Jurkat, Clone E6-1 (cell line): ENCODE measurements around the gene TTYH3.

ENCODE experiments used
- DNase-seq: peaks from one replicate; pipeline ENCODE4 v3.0.0-alpha.2; 2011; ENCODE audit warnings: low read depth, low spot score
- H3K4me3 ChIP-seq: 2 replicates; pipeline ENCODE4 v1.5.1; 2011; ENCODE audit warnings: mild to moderate bottlenecking, low read length, control low read depth, moderate library complexity

Gene TTYH3

DNA sequence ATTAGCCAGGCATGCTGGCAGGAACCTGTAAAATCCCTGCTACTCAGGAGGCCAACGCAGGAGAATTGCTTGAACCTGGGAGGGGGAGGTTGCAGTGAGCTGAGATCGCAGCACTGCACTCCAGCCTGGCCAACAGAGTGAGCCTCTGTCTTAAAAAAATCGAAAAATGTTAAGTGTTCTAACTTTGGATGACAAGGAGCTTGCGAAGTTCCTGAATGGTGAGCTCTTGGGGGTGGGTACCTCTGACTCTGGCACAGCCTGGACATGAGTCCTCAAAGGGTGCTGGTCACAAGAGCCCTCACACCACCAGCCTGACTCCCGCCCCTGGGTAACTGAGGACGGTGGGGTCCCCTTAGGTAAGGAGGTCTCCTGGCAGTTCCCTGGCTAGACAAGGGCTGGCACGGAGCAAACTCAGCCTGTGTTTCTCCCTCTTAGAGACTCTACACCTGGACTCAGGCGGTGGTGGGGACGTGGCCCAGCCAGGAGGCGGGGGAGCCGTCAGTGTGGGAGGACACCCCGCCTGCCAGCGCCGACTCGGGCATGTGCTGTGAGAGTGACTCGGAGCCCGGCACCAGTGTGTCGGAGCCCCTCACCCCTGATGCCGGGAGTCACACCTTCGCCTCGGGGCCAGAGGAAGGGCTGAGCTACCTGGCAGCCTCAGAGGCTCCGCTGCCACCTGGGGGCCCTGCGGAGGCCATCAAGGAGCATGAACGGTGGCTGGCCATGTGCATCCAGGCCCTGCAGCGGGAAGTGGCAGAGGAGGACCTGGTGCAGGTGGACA is 80.3 kb downstream of the TTYH3 start:
- DNase-seq = no peak
- H3K4me3 ChIP-seq = no peak overlapping the region

GRCh38 chr7:2713370-2713769 is 81.6 kb downstream of the TTYH3 start:
- no peak overlapping the region for H3K4me3 ChIP-seq
- no peak for DNase-seq

- no peak for DNase-seq
- H3K4me3 ChIP-seq = no peak overlapping the region
Observed at GRCh38 chr7:2713978-2714377, 82.2 kb downstream of the TTYH3 start.
